Neural cell (in vitro differentiated cells): ENCODE measurements around the gene SNPH. TPM values are rescaled to one million over a fixed set of nuclear protein-coding genes. Genes with fewer than 3 reads are reported as not detected.
"Not testable (repeated sequence)": the region's sequence is repeated elsewhere in the genome, so short reads cannot be mapped to it uniquely, and the experiment has no call there.

Experiments used
- H2AFZ ChIP-seq: fragments of 200-600, 300-800 bp; sonication (generic), shearing (Covaris generic); 2 replicates; pipeline ENCODE4 v1.6.0; 2014; ENCODE audit warnings: low read depth, mild to moderate bottlenecking, antibody characterized with exemption, low read length, moderate library complexity
- H3F3A ChIP-seq: fragments of 200-600 bp; shearing (Covaris generic); 2 replicates; pipeline ENCODE4 v1.6.1; 2016; ENCODE audit warnings: mild to moderate bottlenecking, moderate library complexity, mixed read lengths, antibody characterized with exemption, low read length; ENCODE audit not compliant: insufficient read depth, poor library complexity, severe bottlenecking
- H3K27ac ChIP-seq: fragments of 200-600, 300-800 bp; sonication (generic), shearing (Covaris generic); 2 replicates; pipeline ENCODE4 v1.5.1; 2014; ENCODE audit warnings: mild to moderate bottlenecking, low read length, moderate library complexity
- H3K27me3 ChIP-seq: fragments of 300-800, 200-600 bp; sonication (generic), shearing (Covaris generic); 2 replicates; pipeline ENCODE4 v1.6.0; 2014; ENCODE audit warnings: mild to moderate bottlenecking, low read depth, low read length, moderate library complexity; ENCODE audit not compliant: insufficient read depth
- H3K36me3 ChIP-seq: fragments of 300-800, 200-600 bp; sonication (generic), shearing (Covaris generic); 2 replicates; pipeline ENCODE4 v1.5.1; 2014; ENCODE audit warnings: mild to moderate bottlenecking, antibody characterized with exemption, low read length, moderate library complexity; ENCODE audit not compliant: insufficient read depth
- H3K4me2 ChIP-seq: fragments of 300-800, 200-600 bp; sonication (generic), shearing (Covaris generic); 2 replicates; pipeline ENCODE4 v1.6.0; 2014; ENCODE audit warnings: mild to moderate bottlenecking, low read length
- H3K4me3 ChIP-seq: fragments of 300-800, 200-600 bp; sonication (generic), shearing (Covaris generic); 2 replicates; pipeline ENCODE4 v1.5.1; 2014; ENCODE audit warnings: mild to moderate bottlenecking, low read length, moderate library complexity
- H3K79me2 ChIP-seq: fragments of 200-600 bp; shearing (Covaris generic); replicated peaks from 2 replicates; pipeline ENCODE4 v1.6.0; 2014; ENCODE audit warnings: mild to moderate bottlenecking, low read length, moderate library complexity; ENCODE audit not compliant: insufficient read depth
- H3K9ac ChIP-seq: fragments of 300-800, 200-600 bp; sonication (generic), shearing (Covaris generic); 2 replicates; pipeline ENCODE4 v1.6.1; 2016; ENCODE audit warnings: mild to moderate bottlenecking, low read length, mixed read lengths
- H3K9me2 ChIP-seq: fragments of 200-600 bp; shearing (Covaris generic); 2 replicates; pipeline ENCODE4 v1.6.1; 2016; ENCODE audit warnings: mild to moderate bottlenecking, low read length, mixed read lengths; ENCODE audit not compliant: insufficient read depth
- H3K9me3 ChIP-seq: fragments of 200-600, 300-800 bp; sonication (generic), shearing (Covaris generic); 2 replicates; pipeline ENCODE4 v1.6.1; 2016; ENCODE audit warnings: mild to moderate bottlenecking, mixed run types, low read length, moderate library complexity, mixed read lengths
- H4K20me1 ChIP-seq: fragments of 200-600 bp; shearing (Covaris generic); 2 replicates; pipeline ENCODE4 v1.6.1; 2016; ENCODE audit warnings: mild to moderate bottlenecking, mixed run types; ENCODE audit not compliant: insufficient read depth
- EZH2 ChIP-seq: fragments of 200-600, 300-800 bp; shearing (Covaris generic), sonication (generic); IDR thresholded peaks from 2 replicates; pipeline ENCODE4 v1.6.1; 2014; ENCODE audit warnings: antibody characterized with exemption, low read length, borderline replicate concordance, mild to moderate bottlenecking; ENCODE audit not compliant: insufficient read depth, poor library complexity, severe bottlenecking
- POLR2AphosphoS5 ChIP-seq: IDR thresholded peaks from 2 replicates; pipeline ENCODE4 v1.6.1; 2012
- RAD21 ChIP-seq: fragments of 450-650 bp; conservative IDR thresholded peaks from 2 replicates; pipeline ENCODE4 v1.6.1; 2014; ENCODE audit warnings: antibody characterized with exemption, mild to moderate bottlenecking, moderate library complexity
- SMC3 ChIP-seq: fragments of 450-650 bp; conservative IDR thresholded peaks from 2 replicates; pipeline ENCODE4 v1.6.1; 2014; ENCODE audit warnings: antibody characterized with exemption, mild to moderate bottlenecking, moderate library complexity; ENCODE audit not compliant: poor library complexity
- TAF1 ChIP-seq: IDR thresholded peaks from 2 replicates; pipeline ENCODE4 v1.6.1; 2012; ENCODE audit warnings: low read depth
- polyA plus RNA-seq: library from polyadenylated mRNA; depleted of rRNA; stranded (reverse); fragments of >200 nt; gene quantifications from 2 replicates; pipeline ENCODE4 v1.2.3, GENCODE V29; 2014
- TF ChIP-seq, protein P1 (sequence below): IDR thresholded peaks from 2 replicates; pipeline ENCODE4 v1.6.1; 2012; ENCODE audit warnings: borderline replicate concordance
- TF ChIP-seq, protein P2 (sequence below): fragments of 450-650 bp; IDR thresholded peaks from 2 replicates; pipeline ENCODE4 v1.5.1; 2014; ENCODE audit warnings: antibody characterized with exemption, mild to moderate bottlenecking, moderate library complexity; ENCODE audit not compliant: poor library complexity, severe bottlenecking

The SNPH gene
- polyA plus RNA-seq, 1 donor from 2014 or later, result 25.6 TPM

DNA sequence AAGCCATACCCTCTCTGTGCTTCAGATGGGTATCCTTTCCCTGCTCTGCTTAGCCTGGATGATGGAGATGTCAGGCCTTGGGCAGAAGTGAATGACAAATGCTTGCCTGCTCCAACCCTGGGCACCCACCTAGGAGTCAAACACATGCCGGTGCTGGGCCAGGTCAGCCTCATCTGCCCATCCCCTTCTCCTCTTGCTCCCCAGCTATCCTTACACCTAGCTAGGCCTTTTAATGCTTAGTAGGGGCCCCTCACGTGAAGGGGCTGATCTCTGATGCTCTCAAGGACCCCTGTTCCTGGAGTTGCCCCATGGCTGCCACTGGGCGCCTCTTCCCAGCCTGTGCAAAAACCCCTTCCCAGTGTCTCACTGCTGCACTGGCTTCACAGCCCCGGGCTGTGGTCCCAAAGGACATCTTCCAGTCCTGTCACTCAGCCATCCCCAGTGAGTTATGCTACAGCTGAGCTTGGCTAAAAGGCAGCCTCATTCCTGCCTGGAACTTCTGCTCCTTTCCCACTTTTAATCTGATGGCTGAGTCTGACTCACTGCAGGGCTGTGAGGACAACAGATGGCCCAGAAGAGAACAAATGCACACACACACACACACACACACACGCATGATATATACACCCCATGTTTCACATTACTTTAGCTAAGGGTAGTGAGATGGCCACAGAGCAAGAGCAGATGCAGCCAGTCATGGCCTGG lies 75.6 kb downstream of the SNPH start:
- TF ChIP-seq POLR2AphosphoS5, result no peak
- no peak for TF ChIP-seq SMC3
- TF ChIP-seq EZH2, result no peak
- no peak for TF ChIP-seq TAF1
- no peak for TF ChIP-seq RAD21
- TF ChIP-seq, protein P1, sequence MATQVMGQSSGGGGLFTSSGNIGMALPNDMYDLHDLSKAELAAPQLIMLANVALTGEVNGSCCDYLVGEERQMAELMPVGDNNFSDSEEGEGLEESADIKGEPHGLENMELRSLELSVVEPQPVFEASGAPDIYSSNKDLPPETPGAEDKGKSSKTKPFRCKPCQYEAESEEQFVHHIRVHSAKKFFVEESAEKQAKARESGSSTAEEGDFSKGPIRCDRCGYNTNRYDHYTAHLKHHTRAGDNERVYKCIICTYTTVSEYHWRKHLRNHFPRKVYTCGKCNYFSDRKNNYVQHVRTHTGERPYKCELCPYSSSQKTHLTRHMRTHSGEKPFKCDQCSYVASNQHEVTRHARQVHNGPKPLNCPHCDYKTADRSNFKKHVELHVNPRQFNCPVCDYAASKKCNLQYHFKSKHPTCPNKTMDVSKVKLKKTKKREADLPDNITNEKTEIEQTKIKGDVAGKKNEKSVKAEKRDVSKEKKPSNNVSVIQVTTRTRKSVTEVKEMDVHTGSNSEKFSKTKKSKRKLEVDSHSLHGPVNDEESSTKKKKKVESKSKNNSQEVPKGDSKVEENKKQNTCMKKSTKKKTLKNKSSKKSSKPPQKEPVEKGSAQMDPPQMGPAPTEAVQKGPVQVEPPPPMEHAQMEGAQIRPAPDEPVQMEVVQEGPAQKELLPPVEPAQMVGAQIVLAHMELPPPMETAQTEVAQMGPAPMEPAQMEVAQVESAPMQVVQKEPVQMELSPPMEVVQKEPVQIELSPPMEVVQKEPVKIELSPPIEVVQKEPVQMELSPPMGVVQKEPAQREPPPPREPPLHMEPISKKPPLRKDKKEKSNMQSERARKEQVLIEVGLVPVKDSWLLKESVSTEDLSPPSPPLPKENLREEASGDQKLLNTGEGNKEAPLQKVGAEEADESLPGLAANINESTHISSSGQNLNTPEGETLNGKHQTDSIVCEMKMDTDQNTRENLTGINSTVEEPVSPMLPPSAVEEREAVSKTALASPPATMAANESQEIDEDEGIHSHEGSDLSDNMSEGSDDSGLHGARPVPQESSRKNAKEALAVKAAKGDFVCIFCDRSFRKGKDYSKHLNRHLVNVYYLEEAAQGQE, result no peak
- TF ChIP-seq, protein P2, sequence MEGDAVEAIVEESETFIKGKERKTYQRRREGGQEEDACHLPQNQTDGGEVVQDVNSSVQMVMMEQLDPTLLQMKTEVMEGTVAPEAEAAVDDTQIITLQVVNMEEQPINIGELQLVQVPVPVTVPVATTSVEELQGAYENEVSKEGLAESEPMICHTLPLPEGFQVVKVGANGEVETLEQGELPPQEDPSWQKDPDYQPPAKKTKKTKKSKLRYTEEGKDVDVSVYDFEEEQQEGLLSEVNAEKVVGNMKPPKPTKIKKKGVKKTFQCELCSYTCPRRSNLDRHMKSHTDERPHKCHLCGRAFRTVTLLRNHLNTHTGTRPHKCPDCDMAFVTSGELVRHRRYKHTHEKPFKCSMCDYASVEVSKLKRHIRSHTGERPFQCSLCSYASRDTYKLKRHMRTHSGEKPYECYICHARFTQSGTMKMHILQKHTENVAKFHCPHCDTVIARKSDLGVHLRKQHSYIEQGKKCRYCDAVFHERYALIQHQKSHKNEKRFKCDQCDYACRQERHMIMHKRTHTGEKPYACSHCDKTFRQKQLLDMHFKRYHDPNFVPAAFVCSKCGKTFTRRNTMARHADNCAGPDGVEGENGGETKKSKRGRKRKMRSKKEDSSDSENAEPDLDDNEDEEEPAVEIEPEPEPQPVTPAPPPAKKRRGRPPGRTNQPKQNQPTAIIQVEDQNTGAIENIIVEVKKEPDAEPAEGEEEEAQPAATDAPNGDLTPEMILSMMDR, result no peak
- no peak overlapping the region for H3K4me2 ChIP-seq
- H3K9me2 ChIP-seq, result no peaks in the 10 kb centered on the region
- H3K9ac ChIP-seq, result no peak overlapping the region
- H2AFZ ChIP-seq, result no peak overlapping the region
- H4K20me1 ChIP-seq, result no peaks in the 10 kb centered on the region
- H3K79me2 ChIP-seq, result no peaks in the 10 kb centered on the region
- H3K9me3 ChIP-seq, result no peaks in the 10 kb centered on the region
- no peak overlapping the region for H3K4me3 ChIP-seq
- no peaks in the 10 kb centered on the region for H3F3A ChIP-seq
- no peak overlapping the region for H3K27ac ChIP-seq
- H3K27me3 ChIP-seq, result no peaks in the 10 kb centered on the region
- H3K36me3 ChIP-seq, result no peaks in the 10 kb centered on the region

DNA sequence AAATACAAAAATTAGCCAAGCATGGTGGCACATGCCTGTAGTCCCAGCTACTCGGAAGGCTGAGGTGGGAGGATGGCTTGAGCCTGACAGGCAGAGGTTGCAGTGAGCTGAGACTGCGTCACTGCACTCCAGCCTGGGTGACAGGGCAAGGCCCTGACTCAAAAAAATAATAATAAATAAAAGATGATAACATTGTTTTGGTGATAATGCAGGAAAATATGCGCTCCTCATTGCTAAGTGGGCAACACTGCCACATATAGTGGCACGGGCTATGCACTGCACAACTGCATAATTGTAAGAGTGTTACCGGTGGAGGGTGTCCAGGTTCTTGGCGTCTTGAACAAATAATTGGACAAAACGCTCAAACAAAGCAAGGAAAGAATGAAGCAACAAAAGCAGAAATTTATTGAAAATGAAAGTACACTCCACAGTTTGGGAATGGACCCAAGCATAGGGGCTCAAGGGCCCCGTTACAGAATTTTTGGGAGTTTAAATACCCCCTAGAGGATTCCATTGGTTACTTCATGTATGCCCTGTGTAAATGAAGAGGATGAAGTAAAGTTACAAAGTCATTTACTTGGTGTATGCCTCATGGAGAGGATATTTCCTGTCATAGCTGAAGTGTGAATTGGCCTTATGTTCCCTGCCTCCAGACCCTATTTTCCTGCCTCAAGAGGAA lies 77.5 kb downstream of the SNPH start:
- H3F3A ChIP-seq, H2AFZ ChIP-seq, H3K9me3 ChIP-seq, H3K27ac ChIP-seq, H3K9me2 ChIP-seq, H3K4me2 ChIP-seq, H3K36me3 ChIP-seq, H3K79me2 ChIP-seq, H4K20me1 ChIP-seq, H3K27me3 ChIP-seq, H3K4me3 ChIP-seq, H3K9ac ChIP-seq: not testable (repeated sequence)
